Astrocyte of the cerebellum (primary cell): ENCODE data around the gene ITGB1.

Experiments
- DNase-seq: peaks from one replicate; pipeline ENCODE4 v3.0.0-alpha.2; 2011; ENCODE audit warnings: low read depth
- H3K4me3 ChIP-seq: 2 replicates; pipeline ENCODE4 v1.5.1; 2011; ENCODE audit warnings: mild to moderate bottlenecking, low read depth, low read length, moderate library complexity
- in situ Hi-C: cut with HindIII; loops from 2 replicates; pipeline ENCODE4 v1.10.0; 2017; ENCODE audit warnings: low sequenced_read_pairs
- TF ChIP-seq, protein P1 (sequence below): IDR thresholded peaks from 2 replicates; pipeline ENCODE4 v1.5.1; 2012; ENCODE audit warnings: low read length, low read depth, moderate library complexity, mild to moderate bottlenecking; ENCODE audit errors: missing control alignments

ITGB1 gene

GRCh38 chr10:32970910-32971309, 12.9 kb upstream of the ITGB1 start:
- TF ChIP-seq, protein P1, sequence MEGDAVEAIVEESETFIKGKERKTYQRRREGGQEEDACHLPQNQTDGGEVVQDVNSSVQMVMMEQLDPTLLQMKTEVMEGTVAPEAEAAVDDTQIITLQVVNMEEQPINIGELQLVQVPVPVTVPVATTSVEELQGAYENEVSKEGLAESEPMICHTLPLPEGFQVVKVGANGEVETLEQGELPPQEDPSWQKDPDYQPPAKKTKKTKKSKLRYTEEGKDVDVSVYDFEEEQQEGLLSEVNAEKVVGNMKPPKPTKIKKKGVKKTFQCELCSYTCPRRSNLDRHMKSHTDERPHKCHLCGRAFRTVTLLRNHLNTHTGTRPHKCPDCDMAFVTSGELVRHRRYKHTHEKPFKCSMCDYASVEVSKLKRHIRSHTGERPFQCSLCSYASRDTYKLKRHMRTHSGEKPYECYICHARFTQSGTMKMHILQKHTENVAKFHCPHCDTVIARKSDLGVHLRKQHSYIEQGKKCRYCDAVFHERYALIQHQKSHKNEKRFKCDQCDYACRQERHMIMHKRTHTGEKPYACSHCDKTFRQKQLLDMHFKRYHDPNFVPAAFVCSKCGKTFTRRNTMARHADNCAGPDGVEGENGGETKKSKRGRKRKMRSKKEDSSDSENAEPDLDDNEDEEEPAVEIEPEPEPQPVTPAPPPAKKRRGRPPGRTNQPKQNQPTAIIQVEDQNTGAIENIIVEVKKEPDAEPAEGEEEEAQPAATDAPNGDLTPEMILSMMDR = no peak
- no peak for DNase-seq
- in situ Hi-C loops = no loop called here

DNA sequence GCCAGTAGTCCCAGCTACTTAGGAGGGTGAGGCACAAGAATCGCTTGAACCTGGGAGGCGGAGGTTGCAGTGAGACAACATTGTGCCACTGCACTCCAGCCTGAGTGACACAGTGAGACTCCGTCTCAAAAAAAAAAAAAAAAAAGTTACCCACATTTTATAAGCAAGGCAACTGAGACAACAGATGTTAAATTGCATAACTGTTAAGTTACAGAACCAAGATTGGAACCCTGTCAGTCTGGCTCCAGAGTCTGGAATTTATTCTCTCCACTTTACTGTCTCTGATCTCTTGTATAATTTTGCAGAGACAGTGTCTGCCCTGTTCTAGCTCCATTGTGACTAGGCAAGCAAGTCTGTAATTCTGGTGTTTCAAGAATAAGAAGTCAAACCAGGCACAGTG, 6.2 kb upstream of the ITGB1 start:
- in situ Hi-C loops = no loop called here
- H3K4me3 ChIP-seq = no peak overlapping the region
- TF ChIP-seq, protein P1 = no peak
- no peak for DNase-seq

More at GRCh38 chr10:32970910-32971309, 12.9 kb upstream of the ITGB1 start:
- H3K4me3 ChIP-seq = no peak overlapping the region

GRCh38 chr10:32963096-32963495, 5.1 kb upstream of the ITGB1 start:
- TF ChIP-seq, protein P1 = no peak
- in situ Hi-C loops = no loop called here
- DNase-seq = no peak
- no peak overlapping the region for H3K4me3 ChIP-seq

GRCh38 chr10:32962521-32962920, 4.5 kb upstream of the ITGB1 start:
- TF ChIP-seq, protein P1 = no peak
- DNase-seq = no peak
- H3K4me3 ChIP-seq = no peak overlapping the region
- in situ Hi-C loops = no loop called here

DNA sequence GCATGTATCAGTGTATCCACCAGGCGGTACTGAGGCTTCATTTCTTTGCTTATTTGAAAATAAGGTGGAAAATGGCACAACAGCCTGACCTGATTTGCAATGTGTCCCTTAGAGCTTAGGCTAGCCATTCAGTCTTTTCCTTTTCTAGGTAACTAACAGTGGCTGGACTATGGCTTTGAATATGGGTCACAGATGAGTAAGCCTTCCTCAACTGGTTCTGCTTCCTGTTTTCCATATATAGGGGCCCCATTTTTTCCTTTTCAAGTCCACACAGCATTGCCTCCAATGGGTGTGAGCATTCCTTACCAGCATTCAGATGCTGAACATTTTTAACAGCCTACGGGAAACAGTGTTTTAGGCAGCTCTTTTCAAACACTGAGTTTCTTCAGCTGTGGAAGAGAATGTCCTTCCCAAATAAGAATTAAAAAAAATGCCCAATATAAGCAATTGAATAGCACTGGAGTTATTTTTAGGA, 3.9 kb upstream of the ITGB1 start:
- H3K4me3 ChIP-seq = no peak overlapping the region
- no peak for DNase-seq
- TF ChIP-seq, protein P1 = no peak
- in situ Hi-C loops = no loop called here

GRCh38 chr10:32961343-32961894, 3.4 kb upstream of the ITGB1 start:
- H3K4me3 ChIP-seq = no peak overlapping the region
- DNase-seq = no peak
- in situ Hi-C loops = no loop called here
- TF ChIP-seq, protein P1 = no peak
